TTC549 (cell line): Measurements from ENCODE around the gene ANXA4.
A peak's percentile ranks its signal among the peaks of the same experiment; 100 is the strongest.
"Not testable (repeated sequence)": the region's sequence is repeated elsewhere in the genome, so short reads cannot be mapped to it uniquely, and the experiment has no call there.

Experiments
- FAIRE-seq: peaks from 2 replicates; lab custom pipeline; 2012; peaks lifted over from hg19 to GRCh38; lab: Jason Lieb, UNC

ANXA4 gene

DNA sequence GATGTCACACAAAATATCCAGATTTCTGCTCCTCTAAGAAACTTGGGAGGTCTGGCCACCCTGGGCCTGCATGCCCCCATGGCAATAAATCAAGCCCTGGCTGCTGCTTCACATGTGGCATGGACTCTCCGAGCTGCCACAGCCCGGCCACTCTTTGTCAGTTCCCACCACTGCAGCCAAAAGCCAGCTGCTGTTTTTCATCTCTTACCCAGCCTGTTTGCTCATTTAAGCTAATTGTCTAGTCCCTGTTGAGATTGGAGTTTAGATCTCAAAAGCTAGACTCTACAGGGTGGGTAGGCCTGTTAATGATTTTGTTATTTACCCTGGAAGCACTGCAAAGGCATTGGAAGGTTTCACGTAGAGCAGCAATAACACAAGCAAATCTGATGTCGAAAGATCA lies 20.9 kb upstream of the ANXA4 start:
- no peak for FAIRE-seq

- no peak for FAIRE-seq
These were observed 18.1 kb upstream of the ANXA4 start for GRCh38 chr2:69723791-69724190.

DNA sequence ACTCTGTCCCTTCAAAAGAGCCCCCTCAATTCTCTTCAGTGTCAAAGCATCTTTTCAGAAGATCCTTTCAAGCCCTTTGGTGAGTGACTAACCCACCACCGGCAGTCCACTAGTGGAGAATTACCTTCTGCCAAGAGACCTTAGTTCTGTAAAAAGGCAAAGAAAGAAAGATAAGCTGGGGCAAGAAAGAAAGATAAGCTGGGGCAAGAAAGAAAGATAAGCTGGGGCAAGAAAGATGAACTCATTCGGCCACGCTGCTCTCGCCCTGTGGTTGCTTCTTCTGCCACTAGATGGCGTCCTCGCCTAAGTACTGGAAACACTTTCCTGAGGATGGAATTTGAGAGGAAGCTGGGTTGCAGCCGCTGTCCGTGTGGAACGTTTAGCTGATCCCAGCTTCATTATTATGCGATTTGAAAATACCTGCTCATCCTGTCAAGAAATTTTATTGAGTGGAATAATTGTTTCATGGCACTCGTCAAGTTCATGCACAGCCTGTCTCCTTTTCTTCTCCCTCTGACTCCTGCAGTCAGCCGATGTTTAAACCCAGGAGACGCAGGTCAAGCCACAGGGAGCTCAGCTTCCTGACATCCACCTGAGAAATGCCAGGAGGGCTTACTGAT lies 17.3 kb upstream of the ANXA4 start:
- peak; percentile 91 for FAIRE-seq

GRCh38 chr2:69725706-69726360 lies 16.1 kb upstream of the ANXA4 start:
- FAIRE-seq = no peak

DNA sequence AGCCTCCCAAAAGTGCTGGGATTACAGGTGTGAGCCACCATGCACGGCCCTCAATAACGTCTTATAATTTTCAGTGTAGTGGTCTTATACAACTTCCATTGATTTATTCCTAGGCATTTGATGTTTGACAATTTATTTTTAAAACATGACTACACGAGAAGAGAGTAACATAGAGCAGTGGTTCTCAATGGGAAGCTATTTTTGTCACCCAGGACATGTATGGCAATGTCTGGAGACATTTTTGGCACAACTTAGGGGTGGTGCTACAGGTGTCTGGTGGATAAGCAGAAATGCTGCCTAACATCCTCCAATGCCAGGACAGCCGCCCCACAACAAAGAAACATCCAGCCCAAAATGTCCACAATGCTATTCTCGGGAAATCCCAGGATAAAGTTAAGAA lies 12.7 kb upstream of the ANXA4 start:
- FAIRE-seq = no peak

DNA sequence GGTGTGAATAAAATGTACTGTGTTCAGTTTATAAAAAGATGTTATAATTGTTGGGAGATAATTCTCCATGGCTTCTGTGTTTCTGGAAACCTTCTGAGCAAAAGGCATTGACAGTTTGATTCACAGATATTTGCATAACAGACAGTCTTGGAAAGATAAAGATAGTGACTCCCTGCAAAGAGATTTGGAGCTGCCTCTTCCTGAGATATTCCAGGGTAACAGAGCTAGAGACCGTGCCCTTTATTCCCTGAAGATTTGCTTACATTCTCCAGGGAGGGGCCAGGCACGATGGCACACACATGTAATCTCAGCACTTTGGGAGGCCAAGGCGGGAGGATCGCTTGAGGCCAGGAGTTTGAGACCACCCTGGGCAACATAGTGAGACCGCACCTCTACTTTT lies 12.2 kb upstream of the ANXA4 start:
- FAIRE-seq = no peak

DNA sequence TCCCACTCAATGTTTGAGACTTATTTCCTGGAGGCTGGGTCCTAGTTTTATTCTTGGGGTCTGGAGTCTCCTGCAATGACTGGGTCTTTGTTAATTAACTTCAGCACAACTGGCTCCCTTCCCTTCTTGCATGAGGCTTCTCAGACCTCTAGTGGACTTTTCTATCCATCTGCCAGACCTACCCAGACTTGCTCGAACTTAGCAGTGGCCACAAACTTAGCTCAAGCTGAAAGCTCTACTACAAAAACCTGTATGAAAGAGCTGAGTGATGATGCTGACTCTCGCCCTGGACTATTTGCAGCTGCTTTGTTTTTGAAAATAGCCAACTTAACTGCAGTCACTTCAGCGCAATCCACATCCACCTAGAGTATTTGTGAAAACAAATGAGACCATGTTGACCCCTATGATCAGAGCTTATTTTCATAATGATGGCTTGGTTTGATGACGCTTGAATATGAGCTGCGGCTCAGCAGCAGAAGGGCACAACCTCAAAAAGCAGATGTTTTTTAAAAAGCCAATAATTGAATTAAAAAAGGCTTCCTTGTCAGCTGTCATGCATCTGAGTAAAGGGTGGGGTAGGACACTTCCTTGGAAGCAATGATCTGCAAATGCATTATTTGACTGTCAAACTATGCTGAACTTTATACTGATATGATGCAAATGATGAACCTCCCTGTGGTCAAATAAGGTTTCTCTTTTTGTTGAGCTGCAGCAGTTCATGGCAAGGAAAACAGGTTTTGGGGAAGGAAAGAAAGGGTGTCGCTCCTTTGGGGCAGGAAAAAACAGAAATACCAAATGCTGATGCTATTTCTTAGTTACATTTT lies 10.6 kb upstream of the ANXA4 start:
- no peak for FAIRE-seq

- no peak for FAIRE-seq
These were observed 8.4 kb upstream of the ANXA4 start for GRCh38 chr2:69733342-69734034.

DNA sequence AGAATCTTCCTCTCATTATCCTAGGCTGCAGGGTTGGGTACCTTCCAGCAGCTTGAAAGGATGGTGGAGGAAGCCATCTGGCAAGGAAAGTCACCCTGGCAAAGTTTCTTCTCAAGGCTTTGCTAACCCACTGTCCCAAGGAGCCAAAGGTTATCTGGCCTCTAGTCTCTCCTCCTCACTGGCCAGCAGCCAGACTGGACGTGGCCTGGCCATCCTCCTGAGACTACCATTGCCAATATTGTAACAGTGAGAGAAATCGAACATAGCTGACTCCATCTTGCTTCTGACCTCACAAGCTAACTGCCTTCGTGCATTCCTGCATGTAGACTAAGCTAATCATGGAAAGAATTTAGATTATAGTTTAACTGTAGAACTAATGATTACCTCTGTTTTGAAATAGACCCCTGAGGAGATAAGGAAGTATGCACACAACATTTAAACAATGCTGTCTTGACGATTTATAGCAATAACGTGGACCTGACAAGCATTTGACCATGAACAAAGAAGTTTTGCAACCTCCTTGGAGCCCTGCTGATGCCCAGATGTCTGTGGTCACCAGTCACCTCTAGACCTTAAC lies 7.8 kb upstream of the ANXA4 start:
- FAIRE-seq = no peak

DNA sequence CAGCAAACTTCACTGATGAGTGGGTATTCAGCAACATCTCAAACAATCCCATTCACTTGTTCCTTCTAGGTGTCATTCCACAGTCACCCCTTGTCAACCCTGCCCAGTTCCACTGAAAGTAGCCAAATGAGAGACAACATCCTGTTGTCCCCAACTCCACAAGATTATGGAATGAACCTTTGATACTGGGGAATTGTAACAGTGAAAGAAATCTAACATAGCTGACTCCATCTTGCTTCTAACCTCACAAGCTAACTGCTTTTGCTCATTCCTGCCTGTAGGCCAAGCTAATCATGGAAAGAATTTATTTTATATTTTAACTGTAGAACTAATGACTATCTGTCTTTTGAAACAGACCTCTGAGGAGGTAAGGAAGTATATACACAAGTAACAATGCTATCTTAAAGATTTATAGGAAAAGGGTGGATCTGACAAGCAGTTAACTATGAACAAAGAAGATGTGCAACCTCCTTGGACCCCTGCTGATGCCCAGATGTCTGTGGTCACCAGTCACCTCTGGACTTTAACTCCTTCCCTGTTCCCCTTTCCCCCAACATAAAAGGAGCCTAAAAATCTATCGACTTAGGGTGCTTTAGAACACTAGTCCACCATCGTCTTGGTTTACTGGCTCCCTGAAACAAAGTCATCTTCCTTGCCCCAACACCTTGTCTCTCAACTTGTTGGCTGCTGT lies 6.9 kb upstream of the ANXA4 start:
- FAIRE-seq = no peak

DNA sequence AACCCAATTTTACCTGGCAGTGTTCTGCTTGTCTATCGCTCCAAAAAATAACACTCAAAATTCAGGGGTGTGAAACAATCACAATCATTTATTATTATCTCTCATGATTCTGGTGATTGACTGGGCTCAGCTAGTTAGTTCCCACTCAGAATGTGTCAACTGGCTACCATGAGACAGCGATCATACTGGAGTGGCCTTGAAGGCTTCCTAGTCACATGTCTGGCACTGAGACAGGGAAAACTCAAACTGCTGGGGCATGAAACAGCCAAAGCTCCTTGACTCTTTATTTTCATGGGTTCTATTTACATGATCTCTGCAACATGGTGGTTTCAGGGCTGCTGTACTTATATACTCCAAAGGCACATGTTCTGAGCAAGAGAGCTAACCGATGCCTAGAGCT lies 6.2 kb upstream of the ANXA4 start:
- FAIRE-seq = no peak

GRCh38 chr2:69738149-69738548 lies 3.8 kb upstream of the ANXA4 start:
- FAIRE-seq = not testable (repeated sequence)

GRCh38 chr2:69740502-69740951 lies 1.4 kb upstream of the ANXA4 start:
- FAIRE-seq = no peak

DNA sequence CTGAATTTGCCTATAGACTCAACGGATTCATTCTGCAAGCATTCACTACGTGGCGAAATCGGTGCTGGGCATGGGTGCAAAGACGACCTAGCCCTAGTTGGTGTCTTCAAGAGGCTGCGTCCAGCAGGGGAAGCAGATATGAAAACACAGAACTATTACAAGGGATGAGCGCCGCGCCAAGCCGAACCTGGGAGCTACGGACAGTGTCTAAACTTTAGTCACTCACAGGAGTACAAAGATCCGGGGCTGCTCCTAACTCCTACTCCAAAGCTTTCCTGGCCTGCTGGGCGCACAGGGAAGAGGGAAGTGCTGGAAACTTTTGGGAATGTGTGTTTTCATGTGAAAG lies 732 bp upstream of the ANXA4 start:
- no peak for FAIRE-seq

DNA sequence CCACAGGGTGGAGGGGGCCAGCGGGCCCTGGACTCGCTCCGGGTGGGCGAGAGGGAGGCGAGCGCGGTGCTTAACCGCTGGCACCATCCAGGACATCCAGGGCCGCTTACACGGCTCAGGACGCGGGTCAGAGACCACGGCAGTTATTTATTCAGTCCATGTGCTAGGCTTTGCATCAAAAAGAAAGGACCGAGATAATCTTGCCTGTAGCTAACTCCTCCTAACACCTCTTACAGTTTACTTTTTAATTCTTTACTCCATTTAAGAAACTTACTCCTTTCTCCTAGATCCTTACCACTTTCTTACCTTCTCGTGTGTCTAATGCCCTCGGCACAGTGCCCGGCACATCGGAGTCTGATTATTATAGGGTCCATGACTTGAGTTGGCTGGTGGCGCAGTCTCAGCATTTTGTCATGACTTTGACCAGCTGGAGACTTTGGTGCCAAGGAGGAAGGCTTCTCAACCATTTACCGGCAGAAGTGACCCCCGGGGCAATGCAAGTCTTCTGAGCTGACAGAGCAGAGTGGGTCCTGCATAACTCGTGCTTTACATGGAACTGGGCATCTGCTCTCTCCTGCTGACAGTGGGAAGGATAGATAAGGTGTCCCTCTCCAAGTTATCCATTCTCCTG lies 503 bp downstream of the ANXA4 start:
- FAIRE-seq = no peak

DNA sequence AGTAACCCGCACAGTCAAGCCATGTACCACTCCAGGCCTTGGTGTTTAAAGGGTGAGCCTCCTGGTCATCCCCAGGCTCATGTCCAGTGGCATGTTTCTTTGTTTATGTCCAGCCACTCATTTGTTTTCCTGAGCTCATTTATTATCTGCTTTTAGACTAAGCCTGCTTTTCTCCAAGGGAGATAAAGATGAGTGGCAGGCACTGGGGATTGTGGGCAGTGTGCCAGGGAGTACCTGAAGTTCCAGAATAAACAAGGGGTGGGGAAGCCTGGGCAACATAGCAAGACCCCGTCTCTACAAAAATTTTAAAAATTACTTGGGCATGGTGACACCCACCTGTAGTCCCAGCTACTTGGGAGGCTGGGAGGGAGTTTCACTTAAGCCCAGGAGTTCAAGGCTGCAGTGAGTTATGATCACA lies 1.9 kb downstream of the ANXA4 start:
- no peak for FAIRE-seq

GRCh38 chr2:69744456-69744855 lies 2.5 kb downstream of the ANXA4 start:
- FAIRE-seq = no peak

DNA sequence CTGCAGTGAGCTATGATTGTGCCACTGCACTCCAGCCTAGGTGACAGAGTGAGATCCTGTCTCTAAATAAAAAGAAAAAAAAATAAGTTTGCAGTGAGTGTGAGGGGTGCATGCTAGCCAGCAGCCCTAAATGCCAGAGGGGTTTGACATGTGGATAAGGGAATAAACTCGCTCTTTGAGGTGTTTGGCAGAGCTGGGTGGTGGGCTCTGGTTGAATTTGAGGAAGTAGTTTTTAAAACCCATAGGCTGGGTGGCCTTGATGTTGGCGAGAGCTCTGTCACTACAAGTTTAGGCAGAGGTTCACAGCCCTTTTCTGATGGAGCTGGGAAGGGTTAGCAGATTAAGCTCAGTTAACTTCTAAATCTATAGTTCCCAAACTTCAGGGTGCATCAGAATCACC lies 3.1 kb downstream of the ANXA4 start:
- no peak for FAIRE-seq

DNA sequence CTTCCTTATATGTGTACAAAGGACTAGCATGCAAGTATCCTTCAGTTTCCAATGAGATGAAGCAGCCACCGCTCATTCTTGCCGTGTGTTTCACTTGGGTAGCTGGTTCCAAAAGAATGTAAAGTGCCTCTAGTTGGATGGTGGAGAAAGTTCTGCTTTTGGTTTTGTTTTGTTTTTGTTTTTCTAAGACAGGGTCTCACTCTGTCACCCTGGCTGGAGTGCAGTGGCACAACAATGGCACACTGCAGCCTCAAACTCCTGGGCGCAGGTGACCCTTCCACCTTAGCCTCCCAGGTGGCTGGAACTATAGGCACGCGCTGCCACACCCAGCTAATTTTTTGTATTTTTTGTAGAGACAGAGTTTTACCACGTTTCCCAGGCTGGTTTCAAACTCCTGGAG lies 8.3 kb downstream of the ANXA4 start:
- FAIRE-seq = no peak

DNA sequence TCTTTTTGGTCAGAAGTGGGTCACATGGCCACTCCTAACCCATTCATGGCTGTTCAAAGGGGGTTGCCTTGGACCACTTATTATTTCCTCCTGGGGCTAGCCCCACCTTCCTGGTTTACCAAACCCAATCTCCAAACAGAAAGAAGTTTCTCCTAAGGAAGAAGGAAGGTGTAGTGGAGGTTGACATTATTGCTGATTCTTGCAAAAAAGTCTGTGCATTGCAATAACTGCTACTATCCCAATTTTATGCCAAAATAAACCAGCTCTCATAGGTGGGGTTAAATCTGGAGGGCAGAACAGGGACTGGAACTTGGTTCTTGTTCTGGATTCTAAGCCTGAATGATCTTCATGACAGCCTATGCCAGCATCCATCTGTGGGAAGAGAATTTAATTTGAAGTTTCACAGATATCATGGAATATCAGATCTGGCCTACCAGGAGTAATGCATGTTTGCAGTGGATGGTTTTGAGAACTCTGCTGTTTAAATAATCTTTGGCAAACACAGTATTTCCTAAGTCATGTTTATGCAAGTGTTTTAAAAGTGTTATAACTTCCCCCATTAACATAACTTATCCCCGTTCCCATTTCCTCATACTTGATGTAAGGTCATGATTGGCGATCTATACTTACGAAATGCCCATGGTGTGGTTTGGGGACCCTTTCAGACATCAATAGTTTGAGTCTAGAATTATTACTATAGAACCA lies 11.9 kb downstream of the ANXA4 start:
- FAIRE-seq = no peak

- FAIRE-seq = no peak
These were observed 12.7 kb downstream of the ANXA4 start for GRCh38 chr2:69754633-69755032.
